Right lobe of liver (tissue), 6 donors: ENCODE data around the gene TEPSIN. TPM values are rescaled to one million over a fixed set of nuclear protein-coding genes. Genes with fewer than 3 reads are reported as not detected.

ENCODE experiments used
- ATAC-seq, 4 donors: fragments of 200-7000 bp; cut with Tn5 transposase; one replicate each; pipeline ENCODE4 v1.9.1; 2020; ENCODE audit warnings: mild to moderate bottlenecking in 4 of 4, moderate library complexity in 4 of 4
- DNase-seq, 3 donors: peaks; one replicate each; pipeline ENCODE4 v3.0.0-alpha.2; 2020
- H3K27ac ChIP-seq, 3 donors: fragments of 200-600 bp; one replicate each; pipeline ENCODE4 v1.8.0; 2022
- H3K27me3 ChIP-seq, 2 donors: fragments of 200-600 bp; one replicate each; pipeline ENCODE4 v1.8.0; 2022
- H3K36me3 ChIP-seq, 4 donors: fragments of 200-600 bp; sonication (generic) in 1 of 4; one replicate each; pipeline versions ENCODE4 v1.5.1 to v1.8.0; 2017 to 2022; ENCODE audit warnings: control low read depth in 1 of 4
- H3K4me1 ChIP-seq, 4 donors: fragments of 200-600 bp; sonication (generic) in 1 of 4; one replicate each; pipeline versions ENCODE4 v1.5.1 to v1.8.0; 2017 to 2022; ENCODE audit warnings: control low read depth in 1 of 4
- H3K4me3 ChIP-seq, 3 donors: fragments of 200-600 bp; one replicate each; pipeline ENCODE4 v1.8.0; 2022
- H3K9me3 ChIP-seq, 4 donors: fragments of 200-600 bp; sonication (generic) in 1 of 4; one replicate each; pipeline versions ENCODE4 v1.5.1 to v1.8.0; 2017 to 2022; ENCODE audit warnings: control low read depth in 1 of 4
- CTCF ChIP-seq, 4 donors: fragments of 200-600 bp in 3 of 4; fragments of 450-650 bp in 1 of 4; IDR thresholded peaks; one replicate each; pipeline versions ENCODE4 v1.5.1 to v1.8.0; 2016 to 2022; ENCODE audit warnings: antibody characterized with exemption in 4 of 4, mild to moderate bottlenecking in 2 of 4
- POLR2A ChIP-seq: fragments of 450-650 bp; IDR thresholded peaks from one replicate; pipeline ENCODE4 v1.6.1; 2017; ENCODE audit warnings: antibody characterized with exemption, mild to moderate bottlenecking
- WGBS: methylation state at CpG from one replicate; pipeline ENCODE4 v1.1.6; 2018; ENCODE audit warnings: low coverage, low lambda C conversion rate; ENCODE audit not compliant: insufficient coverage; ENCODE audit errors: missing lambda C conversion rate; 5-methylcytosine and 5-hydroxymethylcytosine counted together
- intact Hi-C, 2 donors: fragments of 100-400 bp; cut with DNase I; formaldehyde crosslinking; loops; one replicate each; pipeline versions ENCODE4 v1.11.2 to v1.14.1; 2022
- total RNA-seq, 6 experiments: library from RNA; depleted of rRNA in 2 of 6; stranded (reverse); fragments of >200 nt in 2 of 6; fragmentation: NEBNext Ultra II Directional in 3 of 6; extraction: Animal tissue kit (Norgen Biotek cat#: 25700) in 3 of 6; gene quantifications; one replicate each; pipeline versions ENCODE4 v1.1.0 to v1.2.4, GENCODE V29; 2016 to 2023
- donor health status: DM: no; HTN: yes; CAD: no.
- donor health status: DM: no; HTN: no; CAD: no.
- donor health status: DM: no; HTN: no; CAD: no.
- donor health status: DM: no; HTN: yes; CAD: no.
- donor health status: DM: no; HTN: yes; CAD: no.

TEPSIN gene
- total RNA-seq, 6 experiments from 2014 or later, result 11.9 to 27.6 (median 18.1) TPM

DNA sequence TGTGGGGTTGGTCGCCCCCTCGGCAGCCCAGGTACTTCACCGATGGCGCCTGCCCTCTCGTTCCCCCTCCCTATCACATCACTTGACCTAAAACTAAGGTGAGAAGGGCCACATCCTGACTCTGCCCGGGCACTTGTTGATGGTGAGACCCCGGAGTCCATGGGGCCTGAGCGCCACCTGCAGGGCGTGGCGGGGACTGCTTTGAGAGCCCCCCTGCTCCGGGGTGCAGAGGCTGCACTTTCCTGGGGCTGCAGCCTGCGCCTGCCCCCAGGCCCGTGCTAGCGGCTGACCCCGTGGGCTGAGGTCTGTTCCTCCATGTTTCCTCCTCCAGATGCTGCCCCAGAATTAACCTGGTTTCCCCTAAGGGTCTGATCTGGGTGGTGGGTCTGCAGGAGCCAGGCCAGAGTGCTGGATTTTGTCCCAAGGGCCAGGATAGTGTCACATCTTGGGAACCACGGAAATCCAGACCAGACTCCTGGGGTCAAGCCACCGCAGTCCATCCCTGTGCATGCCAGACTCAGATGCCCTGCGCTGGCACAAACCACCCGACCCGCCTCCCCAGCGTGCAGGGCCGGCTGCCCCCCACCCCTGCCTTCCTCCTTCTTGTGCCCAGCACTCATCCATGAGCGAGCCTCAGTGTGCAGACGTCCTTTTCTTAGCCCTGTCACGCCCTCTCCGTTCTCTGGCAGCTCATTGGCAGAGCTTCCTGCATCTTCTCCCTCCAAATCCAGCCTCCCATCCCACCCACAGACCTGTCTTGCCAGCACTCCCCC, 3.0 kb upstream of the TEPSIN start:
- Histone ChIP-seq H3K27me3 (no peaks in the 10 kb centered on the region), H3K4me1 (peaks cover 0 to 34% (median 7%) of the 10 kb centered on the region in 4 donors), H3K4me3 (no peak overlapping the region), H3K36me3 (no peaks in the 10 kb centered on the region), H3K9me3 (no peaks in the 10 kb centered on the region), H3K27ac (no peak overlapping the region)
- TF ChIP-seq CTCF (IDR thresholded peaks at IDR 0.05) (peak; percentile 59 to 73 (median 62)), POLR2A (no peak)
- peak in 3 of 4 donors; percentile 1 to 13 (median 5) for ATAC-seq
- intact Hi-C loops, result loop anchor here in 1 of 2 donors (10.0 kb wide), 1 partner anchor 217 kb away; no protein-coding TSS in a partner anchor
- 51% methylated on average over 15 of the region's 26 CpGs for WGBS
- DNase-seq, result no peak

GRCh38 chr17:81241203-81241602, 2.3 kb upstream of the TEPSIN start:
- no peaks in the 10 kb centered on the region for H3K27me3 ChIP-seq
- intact Hi-C loops, result loop anchor here in 1 of 2 donors (10.0 kb wide), 1 partner anchor 216 kb away; no protein-coding TSS in a partner anchor
- H3K9me3 ChIP-seq, result no peaks in the 10 kb centered on the region
- no peak for ATAC-seq
- peaks cover 0 to 33% (median 7%) of the 10 kb centered on the region in 4 donors for H3K4me1 ChIP-seq
- H3K27ac ChIP-seq, result no peak overlapping the region
- TF ChIP-seq CTCF (IDR thresholded peaks at IDR 0.05) (no peak), POLR2A (no peak)
- no peak overlapping the region for H3K4me3 ChIP-seq
- WGBS, result 100% methylated on average over 2 of the region's 10 CpGs
- DNase-seq, result no peak
- H3K36me3 ChIP-seq, result no peaks in the 10 kb centered on the region

GRCh38 chr17:81240761-81241160, 1.9 kb upstream of the TEPSIN start:
- H3K27ac ChIP-seq, result no peak overlapping the region
- DNase-seq, result no peak
- H3K4me1 ChIP-seq, result peaks cover 0 to 28% (median 5%) of the 10 kb centered on the region in 4 donors
- no peak for TF ChIP-seq CTCF (IDR thresholded peaks at IDR 0.05)
- 68% methylated on average over 7 of the region's 8 CpGs for WGBS
- no peaks in the 10 kb centered on the region for H3K36me3 ChIP-seq
- ATAC-seq, result no peak
- intact Hi-C loops, result loop anchor here in 1 of 2 donors (10.0 kb wide), 1 partner anchor 216 kb away; no protein-coding TSS in a partner anchor
- no peak overlapping the region for H3K4me3 ChIP-seq
- no peaks in the 10 kb centered on the region for H3K27me3 ChIP-seq
- H3K9me3 ChIP-seq, result no peaks in the 10 kb centered on the region

- intact Hi-C loops, result loop anchor here (10.0 kb wide), 2 partner anchors 95 to 215 kb away; no protein-coding TSS in a partner anchor
- no peak for TF ChIP-seq POLR2A
- no peak for TF ChIP-seq CTCF (IDR thresholded peaks at IDR 0.05)
- no peaks in the 10 kb centered on the region for H3K27me3 ChIP-seq
- H3K27ac ChIP-seq, result peak overlapping the region; percentile 32 to 73 (median 33)
- peaks cover 0 to 20% (median 5%) of the 10 kb centered on the region in 4 donors for H3K4me1 ChIP-seq
- peak overlapping the region; percentile 98 to 99 (median 99) for H3K4me3 ChIP-seq
- no peaks in the 10 kb centered on the region for H3K36me3 ChIP-seq
- no peak for ATAC-seq
- 15% methylated on average over 28 of the region's 37 CpGs for WGBS
- no peak for DNase-seq
- H3K9me3 ChIP-seq, result no peaks in the 10 kb centered on the region
Observed at GRCh38 chr17:81239714-81240555, 1.1 kb upstream of the TEPSIN start.
